Gastroesophageal sphincter (tissue), 3 donors: ENCODE measurements around the gene VWA3B.

Experiments used
- CTCF ChIP-seq, 4 experiments: fragments of 200-600 bp in 2 of 4; fragments of 450-650 bp in 2 of 4; sonication (generic) in 1 of 4; IDR thresholded peaks; one replicate each; pipeline ENCODE4 v1.5.1; 2017 to 2019; ENCODE audit warnings: antibody characterized with exemption in 4 of 4, mild to moderate bottlenecking in 2 of 4, moderate library complexity in 2 of 4
- POLR2A ChIP-seq, 2 donors: fragments of 450-650 bp; IDR thresholded peaks; one replicate each; pipeline ENCODE4 v1.6.1; 2017; ENCODE audit warnings: antibody characterized with exemption in 2 of 2, mild to moderate bottlenecking in 2 of 2, moderate library complexity in 1 of 2
- POLR2AphosphoS5 ChIP-seq: sonication (generic); formaldehyde crosslinking; IDR thresholded peaks from one replicate; pipeline ENCODE4 v1.6.1; 2017; ENCODE audit warnings: antibody characterized with exemption

- TF ChIP-seq CTCF (IDR thresholded peaks at IDR 0.05) (peak in 1 of 4 experiments; percentile 11), POLR2AphosphoS5 (no peak), POLR2A (IDR thresholded peaks at IDR 0.05) (no peak)
Observed at GRCh38 chr2:98188351-98189046, 101.5 kb downstream of the VWA3B start.
